ENCODE results near the gene ATP1B2. TPM values are rescaled to one million over a fixed set of nuclear protein-coding genes. Genes with fewer than 3 reads are reported as not detected.

ATP1B2 gene
- total RNA-seq, 1 experiment from 2014 or later: 29.1 TPM

DNA sequence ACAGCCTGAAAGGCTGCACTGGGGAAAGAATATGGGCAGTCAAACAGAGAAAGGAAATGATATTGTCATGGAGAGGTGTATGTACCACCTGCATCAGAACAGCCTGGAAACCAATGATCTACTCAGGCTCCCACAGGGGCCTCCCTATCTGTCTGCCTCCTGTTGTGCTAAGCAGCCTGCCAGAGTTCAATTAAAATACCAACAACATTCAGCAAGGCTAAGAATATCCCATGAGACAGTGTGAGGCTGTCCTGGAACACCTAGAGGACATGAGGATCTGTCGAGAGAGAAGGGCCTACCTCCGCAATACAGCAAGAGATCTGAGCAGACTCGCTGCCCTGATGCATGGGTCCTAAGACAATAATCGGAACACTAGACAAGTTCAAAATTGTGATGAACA lies 44.4 kb upstream of the ATP1B2 start (continued):
- TF ChIP-seq, protein P1, sequence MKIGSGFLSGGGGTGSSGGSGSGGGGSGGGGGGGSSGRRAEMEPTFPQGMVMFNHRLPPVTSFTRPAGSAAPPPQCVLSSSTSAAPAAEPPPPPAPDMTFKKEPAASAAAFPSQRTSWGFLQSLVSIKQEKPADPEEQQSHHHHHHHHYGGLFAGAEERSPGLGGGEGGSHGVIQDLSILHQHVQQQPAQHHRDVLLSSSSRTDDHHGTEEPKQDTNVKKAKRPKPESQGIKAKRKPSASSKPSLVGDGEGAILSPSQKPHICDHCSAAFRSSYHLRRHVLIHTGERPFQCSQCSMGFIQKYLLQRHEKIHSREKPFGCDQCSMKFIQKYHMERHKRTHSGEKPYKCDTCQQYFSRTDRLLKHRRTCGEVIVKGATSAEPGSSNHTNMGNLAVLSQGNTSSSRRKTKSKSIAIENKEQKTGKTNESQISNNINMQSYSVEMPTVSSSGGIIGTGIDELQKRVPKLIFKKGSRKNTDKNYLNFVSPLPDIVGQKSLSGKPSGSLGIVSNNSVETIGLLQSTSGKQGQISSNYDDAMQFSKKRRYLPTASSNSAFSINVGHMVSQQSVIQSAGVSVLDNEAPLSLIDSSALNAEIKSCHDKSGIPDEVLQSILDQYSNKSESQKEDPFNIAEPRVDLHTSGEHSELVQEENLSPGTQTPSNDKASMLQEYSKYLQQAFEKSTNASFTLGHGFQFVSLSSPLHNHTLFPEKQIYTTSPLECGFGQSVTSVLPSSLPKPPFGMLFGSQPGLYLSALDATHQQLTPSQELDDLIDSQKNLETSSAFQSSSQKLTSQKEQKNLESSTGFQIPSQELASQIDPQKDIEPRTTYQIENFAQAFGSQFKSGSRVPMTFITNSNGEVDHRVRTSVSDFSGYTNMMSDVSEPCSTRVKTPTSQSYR (CRISPR knock-in tag; IDR thresholded peaks at IDR 0.05): no peak

DNA sequence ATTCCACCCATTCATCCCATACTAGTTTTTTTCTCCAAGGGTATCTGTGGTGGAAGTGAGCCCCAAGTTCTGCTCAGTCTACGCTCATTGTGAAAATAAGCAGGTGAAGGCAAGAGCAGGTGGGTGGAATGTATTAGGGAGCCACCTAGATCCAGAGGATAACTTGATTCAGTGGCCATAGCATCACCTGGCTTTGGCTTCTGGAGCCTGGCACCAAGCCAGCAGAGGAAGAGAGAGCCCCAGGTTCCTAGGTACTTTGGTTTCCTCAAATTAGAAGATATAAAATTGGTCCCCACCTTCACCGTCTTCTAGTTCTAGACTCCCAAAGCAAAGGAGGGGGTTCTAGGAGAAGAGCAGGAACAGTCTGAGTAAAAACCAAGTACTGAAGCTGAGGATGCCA lies 40.1 kb upstream of the ATP1B2 start:
- H3K36me3 Mint-ChIP-seq: peaks cover 14% of the 10 kb centered on the region
- no peak for ATAC-seq
- POLR2A ChIA-PET: interaction anchor here (0.6 kb wide), 1 partner anchor 75 kb away, joined by 4 read pairs; no protein-coding TSS in a partner anchor
- CTCF ChIA-PET: interaction anchor here (1.2 to 4.2 kb wide), 2 partner anchors 21 to 77 kb away, joined by 3 to 20 read pairs; partner anchors contain the start of genes SOX15 and TP53
- peaks cover 22% of the 10 kb centered on the region for H3K4me1 Mint-ChIP-seq
- H3K27me3 Mint-ChIP-seq (ENCODE audit: low read depth): no peaks in the 10 kb centered on the region
- no peaks in the 10 kb centered on the region for H3K9me3 Mint-ChIP-seq
- no peak for DNase-seq (ENCODE audit: low spot score)
- H3K27ac Mint-ChIP-seq: no peak overlapping the region
- TF ChIP-seq, protein P2, sequence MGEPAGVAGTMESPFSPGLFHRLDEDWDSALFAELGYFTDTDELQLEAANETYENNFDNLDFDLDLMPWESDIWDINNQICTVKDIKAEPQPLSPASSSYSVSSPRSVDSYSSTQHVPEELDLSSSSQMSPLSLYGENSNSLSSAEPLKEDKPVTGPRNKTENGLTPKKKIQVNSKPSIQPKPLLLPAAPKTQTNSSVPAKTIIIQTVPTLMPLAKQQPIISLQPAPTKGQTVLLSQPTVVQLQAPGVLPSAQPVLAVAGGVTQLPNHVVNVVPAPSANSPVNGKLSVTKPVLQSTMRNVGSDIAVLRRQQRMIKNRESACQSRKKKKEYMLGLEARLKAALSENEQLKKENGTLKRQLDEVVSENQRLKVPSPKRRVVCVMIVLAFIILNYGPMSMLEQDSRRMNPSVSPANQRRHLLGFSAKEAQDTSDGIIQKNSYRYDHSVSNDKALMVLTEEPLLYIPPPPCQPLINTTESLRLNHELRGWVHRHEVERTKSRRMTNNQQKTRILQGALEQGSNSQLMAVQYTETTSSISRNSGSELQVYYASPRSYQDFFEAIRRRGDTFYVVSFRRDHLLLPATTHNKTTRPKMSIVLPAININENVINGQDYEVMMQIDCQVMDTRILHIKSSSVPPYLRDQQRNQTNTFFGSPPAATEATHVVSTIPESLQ (CRISPR knock-in tag; IDR thresholded peaks at IDR 0.05): no peak
- TF ChIP-seq, protein P3, sequence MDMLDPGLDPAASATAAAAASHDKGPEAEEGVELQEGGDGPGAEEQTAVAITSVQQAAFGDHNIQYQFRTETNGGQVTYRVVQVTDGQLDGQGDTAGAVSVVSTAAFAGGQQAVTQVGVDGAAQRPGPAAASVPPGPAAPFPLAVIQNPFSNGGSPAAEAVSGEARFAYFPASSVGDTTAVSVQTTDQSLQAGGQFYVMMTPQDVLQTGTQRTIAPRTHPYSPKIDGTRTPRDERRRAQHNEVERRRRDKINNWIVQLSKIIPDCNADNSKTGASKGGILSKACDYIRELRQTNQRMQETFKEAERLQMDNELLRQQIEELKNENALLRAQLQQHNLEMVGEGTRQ (CRISPR knock-in tag; IDR thresholded peaks at IDR 0.05): no peak
- no peak for TF ChIP-seq ZNF423 (CRISPR knock-in tag; IDR thresholded peaks at IDR 0.05)
- no peak overlapping the region for H3K4me3 Mint-ChIP-seq

DNA sequence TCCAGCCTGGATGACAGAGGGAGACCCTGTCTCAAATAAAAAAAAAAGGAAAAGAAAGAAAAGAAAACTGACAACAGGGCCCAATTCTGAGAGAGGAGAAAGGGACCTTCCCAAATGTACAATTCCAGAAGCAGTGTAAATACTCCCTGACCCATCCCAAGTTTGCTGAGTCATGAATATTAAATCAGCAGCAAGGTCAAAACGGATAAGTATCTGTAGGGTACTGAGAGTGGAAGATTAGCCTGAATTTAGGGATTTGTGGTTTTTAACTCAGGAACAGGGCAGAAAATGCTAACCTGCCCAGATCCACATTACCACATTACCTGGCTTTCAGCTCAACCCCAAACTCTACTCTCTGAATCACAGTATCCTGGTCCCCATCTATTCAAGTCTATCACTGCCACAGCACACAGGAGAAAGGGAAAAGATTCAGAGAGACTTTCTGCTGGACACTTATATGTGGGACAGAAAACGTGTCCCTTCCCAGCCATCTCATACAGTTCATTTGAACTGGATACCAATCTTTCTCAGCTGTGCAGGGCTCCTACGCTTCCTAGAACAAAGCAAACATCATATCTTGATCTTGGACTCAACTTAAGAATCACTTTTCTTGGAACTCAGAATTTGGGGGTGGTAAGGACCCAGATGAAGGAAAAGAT lies 39.0 kb upstream of the ATP1B2 start:
- ATAC-seq: no peak
- Mint-ChIP-seq H3K4me3 (peak overlapping the region; percentile 83), H3K27me3 (ENCODE audit: low read depth) (no peaks in the 10 kb centered on the region), H3K9me3 (no peaks in the 10 kb centered on the region), H3K4me1 (peaks cover 22% of the 10 kb centered on the region), H3K36me3 (peaks cover 6% of the 10 kb centered on the region; the same call in 1 of the 2 replicates), H3K27ac (no peak overlapping the region)
- ChIA-PET POLR2A (interaction anchor here (1.2 kb wide), 1 partner anchor 74 kb away, joined by 3 read pairs; no protein-coding TSS in a partner anchor), CTCF (interaction anchor here (0.6 to 4.2 kb wide), 4 partner anchors 22 to 51 kb away, joined by 3 to 20 read pairs (median 3); partner anchors contain the start of genes ATP1B2 and SOX15)
- TF ChIP-seq TP53 (CRISPR knock-in tag; IDR thresholded peaks at IDR 0.05) (no peak), ZNF416 (CRISPR knock-in tag; IDR thresholded peaks at IDR 0.05) (no peak), RORB (CRISPR knock-in tag; IDR thresholded peaks at IDR 0.05) (no peak), ETV6 (CRISPR knock-in tag; IDR thresholded peaks at IDR 0.05) (no peak), NFE2L1 (CRISPR knock-in tag; IDR thresholded peaks at IDR 0.05) (no peak), PRRX2 (CRISPR knock-in tag; IDR thresholded peaks at IDR 0.05) (no peak), MYBL2 (CRISPR knock-in tag; IDR thresholded peaks at IDR 0.05) (no peak), FOXJ3 (CRISPR knock-in tag; IDR thresholded peaks at IDR 0.05; ENCODE audit: borderline replicate concordance) (no peak), ELF4 (CRISPR knock-in tag; IDR thresholded peaks at IDR 0.05; ENCODE audit: low read depth) (no peak), ZNF317 (CRISPR knock-in tag; IDR thresholded peaks at IDR 0.05; ENCODE audit: borderline replicate concordance, low read depth) (no peak)
- TF ChIP-seq, protein P4, sequence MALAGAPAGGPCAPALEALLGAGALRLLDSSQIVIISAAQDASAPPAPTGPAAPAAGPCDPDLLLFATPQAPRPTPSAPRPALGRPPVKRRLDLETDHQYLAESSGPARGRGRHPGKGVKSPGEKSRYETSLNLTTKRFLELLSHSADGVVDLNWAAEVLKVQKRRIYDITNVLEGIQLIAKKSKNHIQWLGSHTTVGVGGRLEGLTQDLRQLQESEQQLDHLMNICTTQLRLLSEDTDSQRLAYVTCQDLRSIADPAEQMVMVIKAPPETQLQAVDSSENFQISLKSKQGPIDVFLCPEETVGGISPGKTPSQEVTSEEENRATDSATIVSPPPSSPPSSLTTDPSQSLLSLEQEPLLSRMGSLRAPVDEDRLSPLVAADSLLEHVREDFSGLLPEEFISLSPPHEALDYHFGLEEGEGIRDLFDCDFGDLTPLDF (CRISPR knock-in tag; IDR thresholded peaks at IDR 0.05): no peak
- TF ChIP-seq, protein P5, sequence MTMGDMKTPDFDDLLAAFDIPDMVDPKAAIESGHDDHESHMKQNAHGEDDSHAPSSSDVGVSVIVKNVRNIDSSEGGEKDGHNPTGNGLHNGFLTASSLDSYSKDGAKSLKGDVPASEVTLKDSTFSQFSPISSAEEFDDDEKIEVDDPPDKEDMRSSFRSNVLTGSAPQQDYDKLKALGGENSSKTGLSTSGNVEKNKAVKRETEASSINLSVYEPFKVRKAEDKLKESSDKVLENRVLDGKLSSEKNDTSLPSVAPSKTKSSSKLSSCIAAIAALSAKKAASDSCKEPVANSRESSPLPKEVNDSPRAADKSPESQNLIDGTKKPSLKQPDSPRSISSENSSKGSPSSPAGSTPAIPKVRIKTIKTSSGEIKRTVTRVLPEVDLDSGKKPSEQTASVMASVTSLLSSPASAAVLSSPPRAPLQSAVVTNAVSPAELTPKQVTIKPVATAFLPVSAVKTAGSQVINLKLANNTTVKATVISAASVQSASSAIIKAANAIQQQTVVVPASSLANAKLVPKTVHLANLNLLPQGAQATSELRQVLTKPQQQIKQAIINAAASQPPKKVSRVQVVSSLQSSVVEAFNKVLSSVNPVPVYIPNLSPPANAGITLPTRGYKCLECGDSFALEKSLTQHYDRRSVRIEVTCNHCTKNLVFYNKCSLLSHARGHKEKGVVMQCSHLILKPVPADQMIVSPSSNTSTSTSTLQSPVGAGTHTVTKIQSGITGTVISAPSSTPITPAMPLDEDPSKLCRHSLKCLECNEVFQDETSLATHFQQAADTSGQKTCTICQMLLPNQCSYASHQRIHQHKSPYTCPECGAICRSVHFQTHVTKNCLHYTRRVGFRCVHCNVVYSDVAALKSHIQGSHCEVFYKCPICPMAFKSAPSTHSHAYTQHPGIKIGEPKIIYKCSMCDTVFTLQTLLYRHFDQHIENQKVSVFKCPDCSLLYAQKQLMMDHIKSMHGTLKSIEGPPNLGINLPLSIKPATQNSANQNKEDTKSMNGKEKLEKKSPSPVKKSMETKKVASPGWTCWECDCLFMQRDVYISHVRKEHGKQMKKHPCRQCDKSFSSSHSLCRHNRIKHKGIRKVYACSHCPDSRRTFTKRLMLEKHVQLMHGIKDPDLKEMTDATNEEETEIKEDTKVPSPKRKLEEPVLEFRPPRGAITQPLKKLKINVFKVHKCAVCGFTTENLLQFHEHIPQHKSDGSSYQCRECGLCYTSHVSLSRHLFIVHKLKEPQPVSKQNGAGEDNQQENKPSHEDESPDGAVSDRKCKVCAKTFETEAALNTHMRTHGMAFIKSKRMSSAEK (CRISPR knock-in tag; IDR thresholded peaks at IDR 0.05; ENCODE audit: borderline replicate concordance): no peak
- TF ChIP-seq, protein P6, sequence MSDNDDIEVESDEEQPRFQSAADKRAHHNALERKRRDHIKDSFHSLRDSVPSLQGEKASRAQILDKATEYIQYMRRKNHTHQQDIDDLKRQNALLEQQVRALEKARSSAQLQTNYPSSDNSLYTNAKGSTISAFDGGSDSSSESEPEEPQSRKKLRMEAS (CRISPR knock-in tag; IDR thresholded peaks at IDR 0.05): no peak
- DNase-seq (ENCODE audit: low spot score): no peak

All from WTC11 (cell line).